Renal pelvis (tissue), 12 donors: ENCODE data around the gene OR8B12. TPM values are rescaled to one million over a fixed set of nuclear protein-coding genes. Genes with fewer than 3 reads are reported as not detected.

Experiments used
- DNase-seq: peaks from one replicate; pipeline ENCODE4 v3.0.0-alpha.2; 2013
- long read RNA-seq, 16 experiments: transcript quantifications; one replicate each; lab custom pipeline, GENCODE V29; 2026
- polyA plus RNA-seq, 3 donors: library from polyadenylated mRNA; unstranded; fragments of 120-200 nt; gene quantifications; one replicate each; pipeline ENCODE4 v1.2.1, GENCODE V29; 2013; ENCODE audit not compliant: insufficient read length in 3 of 3

OR8B12 gene
- not detected for polyA plus RNA-seq
- long read RNA-seq, donor 1: 0 reads
- long read RNA-seq, donor 2: 0 reads
- long read RNA-seq, donor 3: 0 reads
- long read RNA-seq, donor 4: 0 reads
- long read RNA-seq, donor 5: 0 reads
- long read RNA-seq, donor 6: 0 reads
- long read RNA-seq, donor 7: 0 reads
- long read RNA-seq, donor 8: 0 reads
- long read RNA-seq, donor 9: 0 reads
- long read RNA-seq, donor 10: 0 reads
- long read RNA-seq, donor 11, partial matches to known transcripts: 8 of 8 reads
- long read RNA-seq, donor 11, other reads (novel, unspliced or antisense): 0 of 8 reads
- long read RNA-seq, donor 12: 0 reads
- long read RNA-seq, donor 13: 0 reads
- long read RNA-seq, donor 14: 0 reads
- long read RNA-seq, donor 15: 0 reads
- long read RNA-seq, donor 16: 0 reads

GRCh38 chr11:124543554-124543953 is at the start of gene OR8B12:
OR8B12 (minus strand) TSS chr11:124543654; CDS start chr11:124543654, 0 bp downstream.
- DNase-seq: no peak

- DNase-seq: no peak
Measured at GRCh38 chr11:124592627-124593026, 49.2 kb upstream of the OR8B12 start.

GRCh38 chr11:124591430-124591829 is 48.0 kb upstream of the OR8B12 start:
- no peak for DNase-seq

GRCh38 chr11:124586238-124586860 is 42.9 kb upstream of the OR8B12 start:
- DNase-seq: peak; percentile 54

- no peak for DNase-seq
Measured at GRCh38 chr11:124584681-124585372, 41.4 kb upstream of the OR8B12 start.

DNA sequence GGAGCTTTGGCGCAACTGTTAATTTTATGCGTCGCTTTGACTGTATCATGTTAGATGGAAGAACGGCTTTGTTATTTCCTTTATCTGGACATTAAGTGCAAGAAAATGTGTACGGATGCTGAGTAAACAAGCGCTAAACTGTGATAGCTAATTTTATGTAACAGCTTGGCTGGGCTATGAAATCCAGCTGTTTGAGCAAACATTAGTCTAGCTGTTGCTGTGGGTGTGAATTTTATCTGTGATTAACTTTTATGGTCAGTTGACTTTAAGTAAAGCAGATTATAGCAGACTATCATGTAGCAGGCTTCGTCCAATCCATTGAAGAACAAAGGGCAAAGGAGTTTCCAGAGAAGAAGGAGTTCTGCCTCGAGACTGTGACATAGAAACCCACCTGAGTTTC is 40.3 kb upstream of the OR8B12 start:
- no peak for DNase-seq

- DNase-seq: no peak
Measured at GRCh38 chr11:124582565-124582964, 39.1 kb upstream of the OR8B12 start.

GRCh38 chr11:124581817-124582216 is 38.4 kb upstream of the OR8B12 start:
- DNase-seq: no peak

DNA sequence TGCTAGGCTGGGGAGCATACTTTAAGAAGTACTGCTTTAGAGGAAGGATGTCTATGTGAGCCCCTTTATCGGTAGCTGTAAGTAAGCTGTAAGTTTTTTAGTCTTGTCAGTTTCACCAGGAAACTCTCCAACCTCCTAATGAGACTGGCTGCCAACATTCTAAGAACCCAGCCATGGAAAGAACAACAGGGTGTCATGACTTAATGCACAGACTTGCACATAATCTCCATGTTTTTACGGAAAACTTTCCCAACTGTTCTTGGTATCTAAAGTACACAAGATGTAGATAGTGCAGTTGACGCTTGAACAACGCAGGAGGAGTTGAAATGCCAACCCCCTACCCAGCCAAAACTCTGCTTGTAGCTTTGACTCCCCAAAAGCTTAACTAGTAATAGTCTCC is 35.3 kb upstream of the OR8B12 start:
- DNase-seq: no peak

GRCh38 chr11:124577716-124578427 is 34.4 kb upstream of the OR8B12 start:
- no peak for DNase-seq

DNA sequence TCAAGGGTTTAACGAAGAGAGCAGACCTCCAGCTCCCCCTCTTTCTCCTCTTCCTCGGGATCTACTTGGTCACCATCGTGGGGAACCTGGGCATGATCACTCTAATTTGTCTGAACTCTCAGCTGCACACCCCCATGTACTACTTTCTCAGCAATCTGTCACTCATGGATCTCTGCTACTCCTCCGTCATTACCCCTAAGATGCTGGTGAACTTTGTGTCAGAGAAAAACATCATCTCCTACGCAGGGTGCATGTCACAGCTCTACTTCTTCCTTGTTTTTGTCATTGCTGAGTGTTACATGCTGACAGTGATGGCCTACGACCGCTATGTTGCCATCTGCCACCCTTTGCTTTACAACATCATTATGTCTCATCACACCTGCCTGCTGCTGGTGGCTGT is 26.7 kb upstream of the OR8B12 start:
- DNase-seq: no peak

- DNase-seq: no peak
Measured at GRCh38 chr11:124569697-124570096, 26.2 kb upstream of the OR8B12 start, which contains the start of gene OR8A1. OR8A1 (plus strand) TSS chr11:124569997; CDS start chr11:124570120, 123 bp downstream.

DNA sequence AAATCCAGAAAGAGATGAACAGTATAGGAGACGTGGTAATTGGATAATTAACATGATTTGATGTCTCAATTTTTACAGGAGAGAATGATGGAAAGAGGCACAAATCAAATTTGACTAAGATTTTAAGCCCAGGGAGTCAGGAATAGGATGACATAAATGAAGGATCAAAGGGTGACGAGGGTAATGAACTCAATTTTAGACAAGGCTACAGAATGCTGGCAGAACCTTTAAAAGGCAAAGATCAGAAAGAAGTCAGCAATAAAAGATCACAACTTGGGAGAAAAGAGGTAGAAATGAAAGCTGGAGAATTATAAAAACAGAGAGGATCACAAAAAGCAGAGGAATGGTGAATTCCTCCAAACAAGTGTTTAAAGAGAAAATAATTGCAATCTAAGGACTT is 13.4 kb upstream of the OR8B12 start:
- DNase-seq: no peak

DNA sequence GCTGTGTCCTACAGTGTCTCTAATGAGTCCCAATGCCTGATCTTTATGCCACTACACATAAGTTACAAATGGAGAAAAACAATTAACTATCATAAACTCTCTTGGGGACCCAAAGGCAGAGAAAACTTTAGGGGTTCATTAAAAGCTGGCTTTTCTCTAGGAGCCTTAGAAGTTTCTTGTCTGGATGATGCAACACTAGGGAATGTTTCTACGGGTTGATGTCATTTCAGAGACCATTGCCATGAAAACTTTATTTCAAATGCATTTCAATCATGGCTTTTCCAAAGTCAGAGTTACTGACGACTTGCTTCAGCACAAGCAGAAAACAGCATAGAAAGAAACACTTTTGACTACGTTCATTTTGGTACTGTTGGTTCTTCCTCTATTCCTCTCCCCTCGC is 8.5 kb upstream of the OR8B12 start:
- DNase-seq: no peak

DNA sequence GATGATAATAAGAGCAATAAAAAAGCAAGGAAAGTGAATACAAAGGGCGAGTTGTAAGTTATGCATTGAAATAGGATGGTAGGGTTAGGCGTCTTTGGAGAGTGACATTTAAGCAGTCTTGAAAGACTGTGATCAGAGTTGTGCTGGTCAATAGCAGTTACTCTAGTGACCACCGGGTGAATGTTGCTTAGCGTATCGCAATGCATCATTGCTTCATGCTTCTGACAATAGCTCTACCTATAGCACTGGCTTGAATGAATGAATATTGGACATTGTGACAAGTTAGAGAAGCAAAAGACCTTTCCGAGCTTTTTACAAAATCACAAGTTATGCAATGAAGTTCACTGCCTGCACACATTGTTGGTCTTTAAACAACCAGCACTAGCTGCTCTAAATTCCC is 7.7 kb upstream of the OR8B12 start:
- DNase-seq: no peak

DNA sequence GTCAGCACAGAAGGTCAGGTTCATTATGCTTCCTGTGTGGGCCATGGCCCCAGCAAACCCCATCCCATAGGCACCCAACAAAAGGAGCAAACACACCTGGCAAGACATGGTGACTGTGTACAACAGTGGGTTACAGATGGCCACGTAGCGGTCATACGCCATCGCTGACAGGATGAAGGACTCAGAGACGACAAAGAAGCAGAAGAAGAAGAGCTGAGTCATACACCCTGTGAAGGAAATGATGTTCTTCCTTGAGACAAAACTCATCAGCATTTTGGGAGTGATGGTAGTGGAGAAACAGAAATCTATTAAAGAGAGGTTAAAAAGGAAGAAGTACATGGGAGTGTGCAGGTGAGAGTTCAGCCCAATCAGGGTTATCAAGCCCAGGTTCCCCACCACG is 309 bp downstream of the OR8B12 start:
- no peak for DNase-seq

GRCh38 chr11:124541204-124541603 is 2.2 kb downstream of the OR8B12 start:
- no peak for DNase-seq

GRCh38 chr11:124538019-124538418 is 5.4 kb downstream of the OR8B12 start:
- no peak for DNase-seq

GRCh38 chr11:124536520-124536919 is 6.9 kb downstream of the OR8B12 start:
- DNase-seq: no peak

DNA sequence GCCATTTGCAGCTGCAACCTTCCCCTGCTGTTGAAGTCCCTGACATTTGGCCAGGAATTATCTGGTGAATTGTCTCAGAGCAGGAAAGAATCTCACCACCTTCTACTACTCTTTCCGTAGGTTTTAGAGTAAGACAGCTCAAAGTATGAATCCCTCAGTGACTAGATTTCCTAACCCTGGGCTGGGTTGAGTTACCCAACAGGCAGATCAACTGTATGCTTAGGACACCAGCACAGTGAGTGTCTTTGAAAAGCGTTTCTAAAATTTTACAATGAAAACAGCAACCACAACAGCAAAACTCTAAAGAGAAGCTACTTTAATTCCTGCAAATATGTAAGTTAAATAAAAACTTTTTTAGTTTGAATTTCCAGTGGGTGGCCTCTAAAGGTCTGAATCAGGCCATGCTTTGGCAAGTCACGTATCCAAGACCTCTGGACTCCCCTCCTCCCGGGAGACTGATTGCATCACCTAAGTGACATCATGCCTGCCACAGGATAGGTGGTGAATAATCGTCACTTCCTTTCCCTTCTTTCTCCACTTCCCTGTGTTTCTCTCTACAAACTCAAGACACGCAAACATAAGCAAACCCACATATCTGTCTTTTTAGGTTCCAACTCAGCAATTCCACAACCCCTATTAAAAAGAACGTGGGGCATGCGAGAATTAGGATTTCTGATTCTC is 7.8 kb downstream of the OR8B12 start:
- no peak for DNase-seq

GRCh38 chr11:124534051-124534450 is 9.4 kb downstream of the OR8B12 start:
- no peak for DNase-seq

DNA sequence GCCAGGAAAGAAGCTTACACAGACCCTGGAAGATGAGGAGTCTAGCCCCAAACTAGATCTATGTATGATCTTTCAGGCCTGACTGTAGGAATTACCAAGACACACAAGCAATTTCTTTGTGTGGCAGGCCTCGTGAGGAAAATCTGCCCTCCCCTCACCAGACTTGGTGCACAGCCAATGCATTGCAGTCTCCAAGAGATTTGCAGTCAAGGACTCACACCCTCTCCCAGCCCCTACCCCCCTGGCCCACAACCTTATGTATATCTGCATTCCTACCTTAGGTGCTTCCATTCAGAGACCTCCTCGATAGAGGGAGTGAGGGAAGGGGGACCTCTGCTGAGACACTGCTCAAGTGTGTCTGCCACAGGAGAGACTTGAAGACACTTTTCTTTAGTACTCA is 9.8 kb downstream of the OR8B12 start:
- DNase-seq: no peak
